DLD1 (cell line): Measurements from ENCODE around the gene AHSG.

ENCODE experiments used
- in situ Hi-C: cut with HindIII; loops from 2 replicates; pipeline ENCODE4 v1.10.0; 2017; ENCODE audit warnings: low sequenced_read_pairs

The AHSG gene

GRCh38 chr3:186590580-186591295 lies 22.1 kb upstream of the AHSG start:
- in situ Hi-C loops, result no loop called here

GRCh38 chr3:186592682-186593081 lies 20.2 kb upstream of the AHSG start:
- in situ Hi-C loops, result no loop called here

- in situ Hi-C loops, result no loop called here
These were observed 19.0 kb upstream of the AHSG start for GRCh38 chr3:186593862-186594261.

- in situ Hi-C loops, result no loop called here
These were observed 18.2 kb upstream of the AHSG start for GRCh38 chr3:186594591-186595113.

- in situ Hi-C loops, result no loop called here
These were observed 16.1 kb upstream of the AHSG start for GRCh38 chr3:186596568-186597287.

GRCh38 chr3:186598108-186598784 lies 14.6 kb upstream of the AHSG start:
- in situ Hi-C loops, result no loop called here

- in situ Hi-C loops, result no loop called here
These were observed 14.1 kb upstream of the AHSG start for GRCh38 chr3:186598794-186599141.

GRCh38 chr3:186599142-186599784 lies 13.6 kb upstream of the AHSG start:
- in situ Hi-C loops, result no loop called here

- in situ Hi-C loops, result no loop called here
These were observed 13.1 kb upstream of the AHSG start for GRCh38 chr3:186599785-186600166.

GRCh38 chr3:186600896-186601295 lies 12.0 kb upstream of the AHSG start:
- in situ Hi-C loops, result no loop called here

- in situ Hi-C loops, result no loop called here
These were observed 9.7 kb upstream of the AHSG start for GRCh38 chr3:186603159-186603558.

GRCh38 chr3:186605078-186605477 lies 7.8 kb upstream of the AHSG start:
- in situ Hi-C loops, result no loop called here

GRCh38 chr3:186605561-186606545 lies 7.0 kb upstream of the AHSG start:
- in situ Hi-C loops, result no loop called here

- in situ Hi-C loops, result no loop called here
These were observed 4.1 kb upstream of the AHSG start for GRCh38 chr3:186608624-186609215.

- in situ Hi-C loops, result no loop called here
These were observed 3.5 kb upstream of the AHSG start for GRCh38 chr3:186609247-186609868.

- in situ Hi-C loops, result no loop called here
These were observed 795 bp upstream of the AHSG start for GRCh38 chr3:186612065-186612464.

- in situ Hi-C loops, result no loop called here
These were observed 891 bp downstream of the AHSG start for GRCh38 chr3:186613637-186614265.

GRCh38 chr3:186614266-186614596 lies 1.4 kb downstream of the AHSG start:
- in situ Hi-C loops, result no loop called here
